CD4-positive, alpha-beta T cell (primary cell): ENCODE measurements around the gene AMBRA1. TPM values are rescaled to one million over a fixed set of nuclear protein-coding genes. Genes with fewer than 3 reads are reported as not detected.

Experiments used
- ATAC-seq: fragments of 200-7000 bp; cut with Tn5 transposase; one replicate; pipeline ENCODE4 v1.10.0; 2022; ENCODE audit warnings: mild to moderate bottlenecking; ENCODE audit not compliant: poor library complexity
- CTCF ChIA-PET: fragments of 350-600 bp; sonication (Branson Sonifier 250); formaldehyde crosslinking; loops from one replicate; lab custom pipeline; 2021; ENCODE audit warnings: antibody characterized with exemption, inconsistent platforms; lab: Charles Lee
- POLR2A ChIA-PET: fragments of 350-600 bp; sonication (Branson Sonifier 250); formaldehyde crosslinking; loops from one replicate; lab custom pipeline; 2021; ENCODE audit warnings: antibody characterized with exemption, inconsistent platforms; lab: Charles Lee
- DNase-seq, 14 experiments: peaks; one replicate each; pipeline ENCODE4 v3.0.0-alpha.2; 2013 to 2020; ENCODE audit warnings: mixed read lengths in 2 of 14
- H3K27ac ChIP-seq, 2 donors: one replicate each; pipeline versions ENCODE4 v1.5.1 to v1.7.0; 2013; ENCODE audit warnings: low read length in 2 of 2, low read depth in 1 of 2, mild to moderate bottlenecking in 1 of 2
- H3K27me3 ChIP-seq, 2 experiments: 1 replicate in 1 of 2; 2 replicates in 1 of 2; pipeline versions ENCODE4 v1.6.1 to v1.7.0; 2013; ENCODE audit warnings: low read length in 2 of 2, control low read depth in 1 of 2, mild to moderate bottlenecking in 1 of 2, moderate library complexity in 1 of 2; ENCODE audit not compliant: insufficient read depth in 2 of 2, control insufficient read depth in 1 of 2
- H3K36me3 ChIP-seq: one replicate; pipeline ENCODE4 v1.6.1; 2013; ENCODE audit warnings: low read length, control low read depth; ENCODE audit not compliant: insufficient read depth
- H3K4me1 ChIP-seq: one replicate; pipeline ENCODE4 v1.6.1; 2013; ENCODE audit warnings: low read length, control low read depth; ENCODE audit not compliant: insufficient read depth
- H3K4me3 ChIP-seq: one replicate; pipeline ENCODE4 v1.5.1; 2013; ENCODE audit warnings: mild to moderate bottlenecking, low read length, moderate library complexity
- H3K9me3 ChIP-seq, 2 experiments: 1 replicate in 1 of 2; 2 replicates in 1 of 2; pipeline versions ENCODE4 v1.6.1 to v1.7.0; 2013; ENCODE audit warnings: low read length in 2 of 2, mild to moderate bottlenecking in 2 of 2, control low read depth in 1 of 2, moderate library complexity in 1 of 2; ENCODE audit not compliant: control insufficient read depth in 1 of 2, insufficient read depth in 1 of 2
- H3K27ac Mint-ChIP-seq: one replicate; pipeline ENCODE4 v1.8.0; 2020; ENCODE audit warnings: mixed read lengths
- H3K27me3 Mint-ChIP-seq: one replicate; pipeline ENCODE4 v1.8.0; 2021; ENCODE audit warnings: mixed read lengths
- H3K36me3 Mint-ChIP-seq: one replicate; pipeline ENCODE4 v1.8.0; 2021; ENCODE audit warnings: low read depth, mixed read lengths
- H3K4me1 Mint-ChIP-seq: one replicate; pipeline ENCODE4 v1.8.0; 2021; ENCODE audit warnings: low read depth, mixed read lengths
- H3K4me3 Mint-ChIP-seq: one replicate; pipeline ENCODE4 v1.8.0; 2020; ENCODE audit warnings: mild to moderate bottlenecking, mixed read lengths
- H3K9me3 Mint-ChIP-seq: one replicate; pipeline ENCODE4 v1.8.0; 2020; ENCODE audit warnings: mixed read lengths
- intact Hi-C, 2 experiments: fragments of 100-400 bp; cut with DNase I in 1 of 2; cut with micrococcal nuclease in 1 of 2; formaldehyde crosslinking; loops; one replicate each; pipeline versions ENCODE4 v1.15.1 to v1.9.0; 2023 to 2025; cut with DNase I, micrococcal nuclease
- total RNA-seq, 174 experiments: library from RNA in 2 of 174; stranded (reverse) in 2 of 174; gene quantifications; one replicate each; pipeline ENCODE4 v1.2.3 and lab custom pipeline; 2021 to 2026
- TF ChIP-seq, protein P1 (sequence below): fragments of 200-600 bp; IDR thresholded peaks from one replicate; pipeline ENCODE4 v1.8.0; 2022; ENCODE audit warnings: antibody characterized with exemption, mild to moderate bottlenecking

AMBRA1 gene
- total RNA-seq, 2 experiments from 2014 or later, result 29.4 to 31.9 TPM

- Mint-ChIP-seq H3K4me1 (peaks cover 10% of the 10 kb centered on the region), H3K4me3 (no peak overlapping the region), H3K27ac (no peak overlapping the region), H3K36me3 (peaks cover 4% of the 10 kb centered on the region), H3K27me3 (no peaks in the 10 kb centered on the region), H3K9me3 (no peaks in the 10 kb centered on the region)
- no peak overlapping the region for H3K4me3 ChIP-seq
- ChIA-PET CTCF (interaction anchor here (0.6 kb wide), 1 partner anchor 9 kb away, joined by 3 read pairs; no protein-coding TSS in a partner anchor), POLR2A (interaction anchor here (0.8 to 2.0 kb wide), 3 partner anchors 18 to 89 kb away, joined by 3 to 9 read pairs (median 3); partner anchors contain the start of genes AMBRA1, ARHGAP1 and ZNF408)
- ATAC-seq (no peak), DNase-seq (peak in 1 of 14 experiments; percentile 9)
- H3K27me3 ChIP-seq, result no peaks in the 10 kb centered on the region
- no peaks in the 10 kb centered on the region for H3K9me3 ChIP-seq
- H3K27ac ChIP-seq, result no peak overlapping the region
- no peaks in the 10 kb centered on the region for H3K36me3 ChIP-seq
- intact Hi-C loops, result loop anchor here (10.0 kb wide), 3 partner anchors 57 to 767 kb away; partner anchors contain the start of gene CRY2 (in 1 of the 2)
- TF ChIP-seq, protein P1, sequence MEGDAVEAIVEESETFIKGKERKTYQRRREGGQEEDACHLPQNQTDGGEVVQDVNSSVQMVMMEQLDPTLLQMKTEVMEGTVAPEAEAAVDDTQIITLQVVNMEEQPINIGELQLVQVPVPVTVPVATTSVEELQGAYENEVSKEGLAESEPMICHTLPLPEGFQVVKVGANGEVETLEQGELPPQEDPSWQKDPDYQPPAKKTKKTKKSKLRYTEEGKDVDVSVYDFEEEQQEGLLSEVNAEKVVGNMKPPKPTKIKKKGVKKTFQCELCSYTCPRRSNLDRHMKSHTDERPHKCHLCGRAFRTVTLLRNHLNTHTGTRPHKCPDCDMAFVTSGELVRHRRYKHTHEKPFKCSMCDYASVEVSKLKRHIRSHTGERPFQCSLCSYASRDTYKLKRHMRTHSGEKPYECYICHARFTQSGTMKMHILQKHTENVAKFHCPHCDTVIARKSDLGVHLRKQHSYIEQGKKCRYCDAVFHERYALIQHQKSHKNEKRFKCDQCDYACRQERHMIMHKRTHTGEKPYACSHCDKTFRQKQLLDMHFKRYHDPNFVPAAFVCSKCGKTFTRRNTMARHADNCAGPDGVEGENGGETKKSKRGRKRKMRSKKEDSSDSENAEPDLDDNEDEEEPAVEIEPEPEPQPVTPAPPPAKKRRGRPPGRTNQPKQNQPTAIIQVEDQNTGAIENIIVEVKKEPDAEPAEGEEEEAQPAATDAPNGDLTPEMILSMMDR, result no peak
- peaks cover 21% of the 10 kb centered on the region for H3K4me1 ChIP-seq
Measured at GRCh38 chr11:46611526-46612304, 17.9 kb upstream of the AMBRA1 start.

- H3K4me3 Mint-ChIP-seq, result no peak overlapping the region
- DNase-seq (no peak), ATAC-seq (no peak)
- no peak overlapping the region for H3K27ac Mint-ChIP-seq
- Histone ChIP-seq H3K9me3 (no peaks in the 10 kb centered on the region), H3K36me3 (no peaks in the 10 kb centered on the region), H3K27me3 (no peaks in the 10 kb centered on the region), H3K27ac (no peak overlapping the region), H3K4me3 (no peak overlapping the region), H3K4me1 (peaks cover 7% of the 10 kb centered on the region)
- H3K36me3 Mint-ChIP-seq, result no peaks in the 10 kb centered on the region
- H3K27me3 Mint-ChIP-seq, result no peaks in the 10 kb centered on the region
- no peaks in the 10 kb centered on the region for H3K4me1 Mint-ChIP-seq
- TF ChIP-seq, protein P1, result no peak
- intact Hi-C loops, result no loop called here
- ChIA-PET CTCF (no interaction called here), POLR2A (no interaction called here)
- no peaks in the 10 kb centered on the region for H3K9me3 Mint-ChIP-seq
Measured at GRCh38 chr11:46609386-46609785, 15.6 kb upstream of the AMBRA1 start.

- TF ChIP-seq, protein P1, result no peak
- peaks cover 7% of the 10 kb centered on the region for H3K4me1 ChIP-seq
- no peak for DNase-seq
- no peaks in the 10 kb centered on the region for H3K27me3 ChIP-seq
- ChIA-PET CTCF (interaction anchor here (1.0 to 1.7 kb wide), 2 partner anchors 10 to 48 kb away, joined by 4 to 5 read pairs; partner anchors contain the start of gene ATG13), POLR2A (interaction anchor here (1.3 to 2.0 kb wide), 2 partner anchors 11 to 14 kb away, joined by 5 to 8 read pairs; partner anchors contain the start of gene AMBRA1)
- intact Hi-C loops, result no loop called here
- H3K4me3 ChIP-seq, result no peak overlapping the region
- H3K27me3 Mint-ChIP-seq, result no peaks in the 10 kb centered on the region
- no peak for ATAC-seq
- no peak overlapping the region for H3K27ac Mint-ChIP-seq
- peaks cover 7% of the 10 kb centered on the region for H3K36me3 ChIP-seq
- H3K9me3 ChIP-seq, result no peaks in the 10 kb centered on the region
- H3K4me3 Mint-ChIP-seq, result no peak overlapping the region
- H3K36me3 Mint-ChIP-seq, result no peaks in the 10 kb centered on the region
- no peak overlapping the region for H3K27ac ChIP-seq
- no peaks in the 10 kb centered on the region for H3K4me1 Mint-ChIP-seq
- no peaks in the 10 kb centered on the region for H3K9me3 Mint-ChIP-seq
Measured at GRCh38 chr11:46607516-46607915, 13.7 kb upstream of the AMBRA1 start.
